ENCODE results near the gene ADAMTS17. TPM values are rescaled to one million over a fixed set of nuclear protein-coding genes. Genes with fewer than 3 reads are reported as not detected.

The ADAMTS17 gene
- total RNA-seq, 1 experiment from 2014 or later = 1.8 TPM

GRCh38 chr15:100169615-100170290 is 172.0 kb downstream of the ADAMTS17 start:
- no peak for DNase-seq (ENCODE audit: low spot score)
- Mint-ChIP-seq H3K36me3 (no peaks in the 10 kb centered on the region; the same call in 1 of the 2 replicates), H3K27me3 (ENCODE audit: low read depth) (no peaks in the 10 kb centered on the region), H3K4me3 (no peak overlapping the region), H3K27ac (no peak overlapping the region), H3K9me3 (peaks cover 7% of the 10 kb centered on the region), H3K4me1 (peaks cover 6% of the 10 kb centered on the region; the same call in 1 of the 2 replicates)
- ATAC-seq = no peak
- TF ChIP-seq AFF4 (CRISPR knock-in tag; IDR thresholded peaks at IDR 0.05; ENCODE audit: borderline replicate concordance) (no peak), FOXK1 (CRISPR knock-in tag; IDR thresholded peaks at IDR 0.05) (no peak), JUN (CRISPR knock-in tag; IDR thresholded peaks at IDR 0.05) (no peak), SOX15 (CRISPR knock-in tag; IDR thresholded peaks at IDR 0.05) (no peak), ATF1 (CRISPR knock-in tag; IDR thresholded peaks at IDR 0.05) (no peak), HMGXB4 (CRISPR knock-in tag; IDR thresholded peaks at IDR 0.05) (no peak), ZNF138 (CRISPR knock-in tag; conservative IDR thresholded peaks at IDR 0.05) (no peak), GTF2I (CRISPR knock-in tag; conservative IDR thresholded peaks at IDR 0.05) (no peak), FOXP1 (CRISPR knock-in tag; IDR thresholded peaks at IDR 0.05; ENCODE audit: borderline replicate concordance) (no peak), CREB1 (CRISPR knock-in tag; IDR thresholded peaks at IDR 0.05) (no peak)
- ChIA-PET CTCF (no interaction called here), POLR2A (no interaction called here)

GRCh38 chr15:100168787-100169186 is 173.0 kb downstream of the ADAMTS17 start:
- no peak overlapping the region for H3K27ac Mint-ChIP-seq
- no peaks in the 10 kb centered on the region; the same call in 1 of the 2 replicates for H3K36me3 Mint-ChIP-seq
- no peaks in the 10 kb centered on the region for H3K27me3 Mint-ChIP-seq (ENCODE audit: low read depth)
- TF ChIP-seq TCF7 (CRISPR knock-in tag; IDR thresholded peaks at IDR 0.05; ENCODE audit: low read depth) (no peak), ZNF512 (CRISPR knock-in tag; IDR thresholded peaks at IDR 0.05; ENCODE audit: borderline replicate concordance) (no peak), SMAD3 (CRISPR knock-in tag; IDR thresholded peaks at IDR 0.05; ENCODE audit: borderline replicate concordance) (no peak), ZNF423 (CRISPR knock-in tag; IDR thresholded peaks at IDR 0.05) (no peak), FOXJ3 (CRISPR knock-in tag; IDR thresholded peaks at IDR 0.05; ENCODE audit: borderline replicate concordance) (no peak), EMX1 (CRISPR knock-in tag; IDR thresholded peaks at IDR 0.05) (no peak), MLX (CRISPR knock-in tag; IDR thresholded peaks at IDR 0.05) (no peak), ETV6 (CRISPR knock-in tag; IDR thresholded peaks at IDR 0.05) (no peak), AFF4 (CRISPR knock-in tag; IDR thresholded peaks at IDR 0.05; ENCODE audit: borderline replicate concordance) (no peak), ZNF532 (CRISPR knock-in tag; IDR thresholded peaks at IDR 0.05; ENCODE audit: borderline replicate concordance) (no peak)
- ATAC-seq = no peak
- DNase-seq (ENCODE audit: low spot score) = no peak
- peaks cover 6% of the 10 kb centered on the region; the same call in 1 of the 2 replicates for H3K4me1 Mint-ChIP-seq
- H3K9me3 Mint-ChIP-seq = peaks cover 7% of the 10 kb centered on the region
- POLR2A ChIA-PET = no interaction called here
- H3K4me3 Mint-ChIP-seq = no peak overlapping the region
- CTCF ChIA-PET = no interaction called here
